HG02840 (cell line): Measurements from ENCODE around the gene NOM1.

Experiments
- ATAC-seq: cut with Tn5 transposase; IDR thresholded peaks from one replicate; pipeline ENCODE4 v1.9.1; 2021; ENCODE audit warnings: mild to moderate bottlenecking, moderate library complexity, moderate number of reproducible peaks; ENCODE audit not compliant: unreplicated experiment, low FRiP score

NOM1 gene

DNA sequence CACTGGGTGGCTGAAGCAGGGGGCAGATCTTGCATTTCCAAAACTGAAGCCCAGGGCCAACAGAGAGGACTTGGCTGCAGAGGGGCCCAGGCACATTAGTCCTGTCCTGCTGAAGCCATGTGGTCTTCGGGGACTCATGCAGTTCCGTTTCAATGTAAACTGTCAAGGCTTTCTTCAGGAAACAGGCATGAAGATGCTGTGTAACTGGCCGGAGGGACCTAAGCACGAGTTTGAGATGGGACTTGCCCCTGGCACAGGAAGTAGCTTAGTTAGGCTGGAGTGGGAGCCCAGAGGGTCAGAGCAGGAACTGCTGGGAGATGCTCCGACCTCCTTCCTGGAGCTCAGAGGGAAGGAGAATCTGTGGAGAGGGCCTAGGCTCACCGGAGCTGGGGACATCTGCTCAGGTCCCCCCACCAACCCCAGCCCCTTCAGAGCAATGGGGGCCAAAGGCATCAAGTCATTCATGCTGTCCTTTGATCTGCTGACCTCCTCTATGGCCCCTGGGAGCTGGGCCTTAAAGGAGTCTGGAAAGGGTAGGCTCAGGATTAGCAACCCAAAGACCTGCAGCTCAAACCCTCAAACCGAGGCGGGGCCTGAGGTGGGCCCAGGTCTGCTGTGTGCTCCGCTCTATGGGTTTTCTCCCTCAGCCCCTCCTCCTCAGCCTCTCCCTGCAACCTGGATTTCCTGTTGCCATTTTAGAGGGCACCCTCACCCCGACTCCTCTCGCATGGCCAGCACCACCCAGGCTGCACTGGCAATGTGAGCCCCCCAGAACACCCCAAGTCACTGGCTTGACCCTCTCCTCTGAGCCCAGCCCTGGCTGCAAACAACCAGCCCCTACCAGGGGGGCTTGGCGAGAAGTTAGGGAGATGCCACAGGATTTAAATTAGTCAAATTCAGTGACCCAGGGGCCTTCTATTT, 65.4 kb downstream of the NOM1 start:
- ATAC-seq = no peak

DNA sequence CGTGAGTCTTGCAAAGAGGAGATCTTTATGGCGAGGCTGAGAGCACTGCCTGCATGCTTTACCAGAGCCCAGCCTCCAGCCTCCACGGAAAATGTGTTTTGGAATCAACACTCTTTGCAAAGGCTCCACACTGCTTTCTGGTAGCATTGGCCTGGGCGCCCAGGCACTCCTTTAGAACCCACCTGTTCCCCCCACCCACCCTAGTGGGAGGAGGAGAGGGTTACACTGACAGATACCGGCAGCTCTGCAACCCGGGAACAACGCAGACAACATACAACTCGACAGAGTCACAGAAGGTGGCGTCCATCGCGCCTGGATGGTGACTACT, 66.5 kb downstream of the NOM1 start:
- ATAC-seq = peak; percentile 6

DNA sequence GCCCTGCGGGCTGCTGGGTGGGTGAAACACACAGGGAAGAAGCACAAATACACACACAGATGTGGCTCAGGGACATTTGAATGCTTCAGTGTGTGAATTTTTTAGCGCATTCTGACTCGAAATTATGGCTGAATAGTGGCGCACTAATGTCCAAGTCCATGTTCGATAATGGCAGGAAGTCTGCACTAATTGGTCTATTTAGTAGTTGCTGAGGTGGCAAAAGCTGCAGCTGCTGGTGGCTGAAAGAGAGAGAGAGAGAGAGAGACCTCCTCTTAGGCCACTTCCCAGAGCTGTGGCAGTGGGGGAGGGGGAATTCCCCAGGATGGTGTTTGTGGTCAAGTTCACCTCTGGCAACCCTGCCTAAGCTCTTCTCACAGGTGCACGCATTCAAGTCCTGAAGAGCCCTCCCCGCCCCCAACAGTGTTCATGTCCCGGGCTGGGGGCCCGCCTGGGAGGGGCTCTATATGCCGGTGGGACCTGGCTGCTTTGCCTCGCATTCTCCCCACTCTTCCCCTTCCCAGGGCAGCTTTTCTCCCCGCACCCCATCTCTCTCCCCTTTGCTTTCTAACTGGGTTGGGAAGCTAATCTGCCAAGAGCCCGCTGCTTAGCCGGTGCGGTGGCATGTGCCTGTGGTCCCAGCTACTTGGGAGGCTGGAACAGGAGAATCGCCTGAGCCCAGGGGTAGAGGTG, 67.0 kb downstream of the NOM1 start:
- ATAC-seq = peak; percentile 66

DNA sequence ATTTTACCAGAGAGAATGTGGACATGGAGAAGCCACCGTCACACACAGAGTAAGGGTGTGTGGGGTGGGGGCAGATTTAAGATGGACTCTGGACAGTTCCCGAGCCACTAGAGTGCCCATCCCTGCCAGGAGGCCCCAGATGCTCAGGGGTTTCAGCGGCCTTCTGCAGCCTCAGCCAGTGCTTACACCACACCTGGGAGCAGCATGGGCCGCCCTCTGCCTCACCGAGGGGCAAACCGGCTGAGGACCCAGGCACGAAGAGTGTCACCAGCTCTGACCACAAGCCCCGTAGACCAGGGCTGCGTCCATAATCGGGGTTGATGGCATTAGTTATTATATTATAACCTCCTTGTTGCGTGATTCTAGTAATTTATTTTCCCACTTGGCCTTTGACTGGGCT, 67.6 kb downstream of the NOM1 start:
- no peak for ATAC-seq

DNA sequence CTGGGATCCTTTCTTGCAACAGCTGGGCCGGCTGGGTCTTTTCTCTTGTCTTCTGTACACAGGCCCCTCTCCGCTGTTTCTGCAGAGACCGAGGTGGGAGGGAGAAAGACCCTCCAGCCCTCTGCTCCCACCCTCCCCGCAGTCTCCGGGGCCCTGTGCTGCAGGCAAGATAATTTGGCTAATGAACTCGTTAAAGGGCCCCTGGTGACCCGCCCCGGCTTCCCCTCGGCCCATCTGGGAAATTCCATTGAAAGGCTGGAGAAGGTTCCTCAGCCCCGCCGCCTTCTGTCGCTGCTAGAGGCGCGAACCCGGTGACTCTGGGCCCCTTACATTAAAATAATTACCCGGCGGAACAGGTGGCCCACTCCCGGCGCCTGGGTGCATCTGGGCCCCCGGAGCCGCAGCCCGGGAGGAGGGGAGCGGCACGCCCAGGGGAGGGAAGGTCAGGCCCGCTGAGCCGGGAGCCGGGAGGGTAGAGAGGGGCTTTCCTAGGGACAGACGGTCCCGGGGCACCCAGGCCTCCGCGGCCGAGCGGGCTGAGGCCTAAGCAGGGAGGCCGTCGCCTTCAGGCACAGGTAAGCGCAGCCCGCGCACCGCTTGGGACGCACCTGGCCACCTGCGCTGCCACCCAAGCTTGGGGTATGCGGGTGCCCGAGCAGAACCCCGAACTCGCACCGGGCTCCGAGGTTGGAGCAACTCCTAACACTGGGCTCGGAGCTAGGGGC, 68.3 kb downstream of the NOM1 start:
- ATAC-seq = no peak

DNA sequence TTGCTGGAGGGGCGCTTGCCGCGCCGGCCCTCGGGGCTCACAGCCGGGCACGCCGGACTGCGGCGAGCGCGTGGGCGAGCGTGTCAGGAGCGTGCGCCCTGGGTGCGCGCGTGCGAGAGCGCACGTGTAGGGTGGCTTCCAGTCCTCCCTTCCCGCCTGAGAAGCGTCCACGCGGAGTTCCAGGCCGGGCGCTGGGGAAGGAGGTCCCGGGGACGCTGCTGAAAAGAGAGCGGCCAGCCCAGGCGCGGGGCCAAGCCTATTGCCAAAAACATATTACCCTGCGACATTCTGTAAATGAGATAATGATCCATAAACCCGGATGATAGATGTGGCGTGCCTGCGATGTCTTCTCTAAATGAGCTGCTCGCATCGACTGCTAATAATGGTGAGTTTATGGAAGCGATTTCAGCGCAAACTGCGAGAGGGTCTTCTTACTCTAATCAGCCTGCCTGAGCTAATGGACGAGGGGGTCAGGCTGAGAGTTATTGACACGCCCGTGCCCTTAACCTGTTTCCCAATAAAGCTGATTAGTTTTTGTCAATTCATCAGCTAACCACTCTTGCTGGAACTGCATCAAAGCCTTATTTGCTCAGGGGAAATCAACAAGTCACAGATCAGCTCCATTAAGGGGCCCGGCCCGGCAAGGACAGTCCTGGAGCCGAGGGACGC, 69.0 kb downstream of the NOM1 start:
- no peak for ATAC-seq

DNA sequence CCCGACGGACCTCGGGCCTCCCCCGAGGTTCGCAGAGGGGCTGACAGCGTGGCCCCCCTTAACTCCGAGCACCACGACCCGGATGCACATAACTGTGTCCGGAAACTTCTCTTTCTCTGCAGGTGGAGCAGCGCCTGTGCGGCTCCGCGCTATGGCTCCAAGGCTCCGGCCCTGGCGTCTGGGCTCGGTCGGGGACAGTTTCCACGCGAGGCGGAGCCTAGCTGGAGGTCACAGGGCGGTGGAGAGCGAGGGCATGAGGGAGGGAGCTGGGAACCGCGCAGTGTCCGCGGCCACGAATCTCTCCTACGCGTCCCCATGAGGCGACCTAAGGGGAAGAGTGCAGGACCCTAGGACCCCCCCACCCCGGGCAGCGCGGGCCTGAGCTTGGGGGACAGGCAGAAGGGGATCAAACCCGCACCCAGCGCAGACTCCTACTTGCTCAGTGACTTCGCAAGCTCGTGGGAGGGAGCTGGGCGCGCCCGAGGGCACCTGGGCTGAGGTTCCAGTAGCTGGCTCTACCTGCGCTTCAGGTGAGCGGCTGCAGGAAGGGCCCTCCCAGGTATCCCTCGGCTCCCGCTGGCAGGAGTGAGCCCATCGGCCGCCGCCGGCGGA, 69.6 kb downstream of the NOM1 start:
- no peak for ATAC-seq

DNA sequence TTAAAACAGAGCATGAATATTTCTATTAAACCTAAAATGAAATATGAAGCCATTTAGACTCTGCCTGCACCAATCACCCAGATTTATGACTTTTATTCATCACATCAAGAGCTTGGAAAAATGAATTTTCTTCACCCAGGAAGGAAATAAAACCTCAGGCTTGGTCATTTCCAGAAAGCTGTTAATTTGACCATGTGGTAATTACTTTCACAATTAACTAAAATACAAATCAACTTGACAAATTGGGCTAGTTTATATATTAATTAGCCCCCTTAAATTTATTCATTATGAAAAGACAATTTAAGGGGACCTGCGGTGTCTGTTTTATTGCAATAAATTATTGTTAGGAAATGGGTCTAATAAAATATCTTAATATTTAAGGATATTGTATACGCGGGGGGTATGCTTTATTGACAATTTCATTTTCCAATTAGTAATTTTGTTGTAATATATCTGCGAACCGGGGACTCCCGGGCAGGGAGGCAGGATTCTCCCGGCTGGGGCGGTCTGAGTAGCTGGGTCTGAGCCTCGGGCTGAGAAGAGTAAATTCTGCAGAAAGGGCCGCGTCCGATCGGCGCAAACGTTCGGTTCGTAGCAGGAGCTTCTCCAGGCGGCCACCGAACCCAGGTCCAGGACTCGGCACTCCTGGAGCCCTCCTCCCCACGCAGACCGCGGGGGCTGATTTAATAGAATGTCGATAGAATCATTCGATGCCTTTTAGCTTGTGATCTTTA, 70.4 kb downstream of the NOM1 start:
- no peak for ATAC-seq

DNA sequence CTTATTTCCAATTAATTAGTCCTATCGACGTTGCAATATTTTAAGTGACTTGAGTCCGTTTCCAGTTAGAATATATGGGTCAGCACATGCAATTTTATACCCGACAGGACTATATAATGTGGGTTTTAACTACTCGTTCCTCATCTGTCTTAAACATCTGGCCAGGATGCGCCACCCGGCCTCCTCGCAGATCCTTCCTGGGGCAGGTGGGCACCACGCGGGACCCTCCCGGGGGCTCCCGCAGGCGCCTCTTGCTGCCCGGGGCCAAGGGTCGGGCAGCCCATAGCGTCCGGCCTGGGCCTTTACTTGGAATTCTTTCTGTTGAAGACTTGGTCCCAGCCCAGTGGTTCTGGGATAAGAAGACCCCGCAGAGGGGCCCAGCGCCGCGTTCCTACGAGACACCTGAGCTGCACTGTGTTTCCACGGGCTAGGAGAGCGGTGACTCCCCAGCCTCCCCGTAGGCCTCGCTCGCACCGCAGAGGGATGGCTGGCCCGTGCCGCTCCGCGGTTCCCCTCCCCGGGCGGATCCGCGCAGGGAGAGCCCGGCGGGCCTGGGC, 71.1 kb downstream of the NOM1 start:
- no peak for ATAC-seq

DNA sequence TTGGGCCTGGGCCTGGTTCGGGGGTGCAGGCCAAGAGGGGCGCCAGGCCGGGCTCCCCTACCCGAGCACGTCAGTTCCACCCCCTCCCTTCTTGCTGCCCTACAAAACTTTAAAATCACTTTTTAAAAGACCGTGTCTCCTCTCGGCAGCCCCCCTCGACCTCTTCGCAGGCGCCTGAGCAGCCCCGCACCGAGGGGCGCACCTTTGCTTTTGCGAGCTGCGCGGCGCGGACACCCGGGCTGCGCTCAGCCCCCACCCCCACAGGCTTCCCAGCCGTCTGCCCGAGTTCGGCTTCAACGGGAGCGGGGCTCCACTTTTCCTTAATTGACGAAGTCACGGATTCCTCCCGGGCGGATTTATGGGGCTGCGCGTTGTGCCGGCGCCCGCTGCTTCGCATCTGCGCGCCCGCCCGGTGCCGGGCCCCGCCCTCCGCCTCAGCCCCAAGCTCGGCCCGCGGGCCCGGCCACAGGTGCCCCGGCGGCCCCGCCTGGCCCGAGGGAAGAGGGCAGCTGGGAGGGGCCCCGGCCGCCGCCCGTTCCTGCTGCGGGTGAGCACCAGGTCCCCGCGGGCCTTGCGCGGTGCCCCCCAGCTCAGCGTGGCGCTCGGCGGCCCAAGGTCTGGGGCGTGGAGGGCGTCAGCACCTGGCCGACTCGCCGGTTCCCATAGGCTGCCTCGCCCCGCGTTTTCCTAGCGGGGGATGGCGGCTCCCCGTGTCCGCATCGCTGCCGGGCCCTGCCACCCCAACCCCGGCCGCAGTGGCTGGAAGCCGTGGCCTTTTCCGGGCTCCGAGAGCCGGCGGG, 71.8 kb downstream of the NOM1 start:
- ATAC-seq = no peak

DNA sequence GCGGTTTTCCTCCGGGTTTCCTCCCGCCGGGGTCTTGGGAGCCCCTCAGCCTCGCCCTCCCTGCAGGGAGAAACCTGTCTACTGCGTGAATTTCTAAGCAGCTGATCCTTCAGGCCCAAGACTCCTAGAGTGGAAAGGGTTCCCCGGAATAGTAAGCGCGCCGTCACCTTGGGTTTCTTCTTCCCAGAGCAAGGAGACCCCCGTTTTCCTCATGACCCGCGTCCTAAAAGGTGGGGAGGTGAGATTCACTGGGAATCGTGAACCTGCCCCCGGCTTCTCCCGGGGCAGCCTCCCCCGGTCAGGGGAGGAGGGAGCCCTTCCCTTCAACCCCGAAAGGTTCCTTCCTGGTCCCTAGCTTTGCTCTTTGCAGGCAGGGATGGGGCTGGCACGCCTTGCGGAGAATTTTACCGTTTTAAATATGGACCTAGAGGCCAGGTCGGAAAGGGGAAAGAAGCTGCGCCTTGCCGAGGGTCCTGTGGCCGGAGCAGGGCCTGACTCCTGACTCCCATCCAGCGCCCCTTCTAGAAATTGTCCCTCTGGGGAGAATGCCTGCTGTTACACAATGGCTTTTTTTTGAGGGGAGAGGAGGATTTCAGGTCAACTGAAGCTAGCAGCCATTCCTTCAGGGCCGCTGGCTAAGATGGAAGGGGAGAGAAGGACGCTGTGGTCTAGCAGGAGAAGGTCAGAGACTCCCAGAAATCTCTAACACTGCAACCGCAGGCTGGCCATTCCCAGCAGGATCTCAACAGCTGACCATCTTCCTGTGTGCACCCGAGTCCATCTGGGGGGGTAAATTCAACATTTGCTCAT, 72.6 kb downstream of the NOM1 start:
- ATAC-seq = no peak
